KG1 (cell line): Measurements from ENCODE around the gene SLC39A6.
"Not testable (repeated sequence)": the region's sequence is repeated elsewhere in the genome, so short reads cannot be mapped to it uniquely, and the experiment has no call there.

Experiments
- DNase-seq: peaks from one replicate; lab custom pipeline; 2025; lab: John Stamatoyannopoulos, UW

The SLC39A6 gene

GRCh38 chr18:36135264-36135663 lies 6.1 kb upstream of the SLC39A6 start:
- DNase-seq, result no peak

GRCh38 chr18:36132756-36133155 lies 3.6 kb upstream of the SLC39A6 start:
- DNase-seq, result no peak

GRCh38 chr18:36131692-36132483 lies 2.7 kb upstream of the SLC39A6 start:
- no peak for DNase-seq

GRCh38 chr18:36130883-36131653 lies 1.9 kb upstream of the SLC39A6 start:
- DNase-seq, result no peak

- DNase-seq, result no peak
These were observed 1.1 kb upstream of the SLC39A6 start for GRCh38 chr18:36130039-36130831.

- peak; percentile 68 for DNase-seq
These were observed 237 bp downstream of the SLC39A6 start for GRCh38 chr18:36128907-36129299.

GRCh38 chr18:36128530-36128870 lies 640 bp downstream of the SLC39A6 start:
- DNase-seq, result no peak

- no peak for DNase-seq
These were observed 1.2 kb downstream of the SLC39A6 start for GRCh38 chr18:36127836-36128529.

GRCh38 chr18:36126668-36127067 lies 2.5 kb downstream of the SLC39A6 start:
- DNase-seq, result no peak

- no peak for DNase-seq
These were observed 4.3 kb downstream of the SLC39A6 start for GRCh38 chr18:36124841-36125240.

- no peak for DNase-seq
These were observed 8.8 kb downstream of the SLC39A6 start for GRCh38 chr18:36120297-36120696.

GRCh38 chr18:36116771-36117170 lies 12.4 kb downstream of the SLC39A6 start:
- not testable (repeated sequence) for DNase-seq

- no peak for DNase-seq
These were observed 14.4 kb downstream of the SLC39A6 start for GRCh38 chr18:36114738-36115137.

GRCh38 chr18:36114251-36114650 lies 14.9 kb downstream of the SLC39A6 start:
- no peak for DNase-seq

GRCh38 chr18:36112302-36112701 lies 16.8 kb downstream of the SLC39A6 start:
- no peak for DNase-seq

GRCh38 chr18:36109737-36110136 lies 19.4 kb downstream of the SLC39A6 start:
- no peak for DNase-seq

GRCh38 chr18:36108601-36109000 lies 20.5 kb downstream of the SLC39A6 start:
- DNase-seq, result no peak

GRCh38 chr18:36108196-36108595 lies 20.9 kb downstream of the SLC39A6 start:
- no peak for DNase-seq

GRCh38 chr18:36107477-36107876 lies 21.7 kb downstream of the SLC39A6 start:
- DNase-seq, result no peak

- DNase-seq, result no peak
These were observed 24.4 kb downstream of the SLC39A6 start for GRCh38 chr18:36104749-36105148.

GRCh38 chr18:36101943-36102342 lies 27.2 kb downstream of the SLC39A6 start:
- DNase-seq, result no peak

- DNase-seq, result no peak
These were observed 29.8 kb downstream of the SLC39A6 start for GRCh38 chr18:36099311-36099710.
